ENCODE results near the gene ACKR1.

DNA sequence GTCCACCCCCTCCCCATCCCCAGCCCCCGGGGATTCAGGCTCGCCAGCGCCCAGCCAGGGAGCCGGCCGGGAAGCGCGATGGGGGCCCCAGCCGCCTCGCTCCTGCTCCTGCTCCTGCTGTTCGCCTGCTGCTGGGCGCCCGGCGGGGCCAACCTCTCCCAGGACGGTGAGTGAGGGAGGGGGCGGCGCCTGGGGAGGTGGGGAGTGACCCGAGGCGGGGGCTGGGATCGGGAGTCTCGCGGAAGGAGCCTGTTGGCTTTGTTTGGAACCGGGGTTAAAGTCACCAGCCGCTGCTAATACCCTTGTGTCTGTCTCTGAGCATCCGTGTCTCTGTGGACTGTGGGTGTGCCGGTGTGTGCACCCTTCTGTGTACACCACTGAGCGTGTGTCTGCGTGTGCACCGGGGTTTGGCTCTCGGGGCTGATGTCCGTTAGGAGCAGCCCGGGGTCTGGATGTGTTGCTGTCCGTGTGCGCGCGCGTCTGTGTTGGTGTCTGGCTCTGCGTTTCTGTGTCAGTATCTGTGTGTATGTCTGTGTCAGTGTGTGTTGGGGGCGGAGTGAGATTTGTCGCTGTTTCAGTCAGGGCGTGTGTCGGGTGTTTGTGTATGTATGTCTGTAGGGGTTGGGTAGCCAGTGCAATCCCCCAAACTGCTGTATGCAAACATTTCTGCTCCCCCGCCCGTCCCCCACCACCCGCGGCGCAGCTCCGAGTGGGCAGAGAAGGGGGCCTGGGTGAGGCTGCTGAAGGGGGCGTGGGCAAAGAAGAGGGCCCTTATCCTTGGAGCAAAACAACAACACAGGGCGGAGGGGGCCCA is 32.8 kb upstream of the ACKR1 start:
- TF ChIP-seq, protein P1, sequence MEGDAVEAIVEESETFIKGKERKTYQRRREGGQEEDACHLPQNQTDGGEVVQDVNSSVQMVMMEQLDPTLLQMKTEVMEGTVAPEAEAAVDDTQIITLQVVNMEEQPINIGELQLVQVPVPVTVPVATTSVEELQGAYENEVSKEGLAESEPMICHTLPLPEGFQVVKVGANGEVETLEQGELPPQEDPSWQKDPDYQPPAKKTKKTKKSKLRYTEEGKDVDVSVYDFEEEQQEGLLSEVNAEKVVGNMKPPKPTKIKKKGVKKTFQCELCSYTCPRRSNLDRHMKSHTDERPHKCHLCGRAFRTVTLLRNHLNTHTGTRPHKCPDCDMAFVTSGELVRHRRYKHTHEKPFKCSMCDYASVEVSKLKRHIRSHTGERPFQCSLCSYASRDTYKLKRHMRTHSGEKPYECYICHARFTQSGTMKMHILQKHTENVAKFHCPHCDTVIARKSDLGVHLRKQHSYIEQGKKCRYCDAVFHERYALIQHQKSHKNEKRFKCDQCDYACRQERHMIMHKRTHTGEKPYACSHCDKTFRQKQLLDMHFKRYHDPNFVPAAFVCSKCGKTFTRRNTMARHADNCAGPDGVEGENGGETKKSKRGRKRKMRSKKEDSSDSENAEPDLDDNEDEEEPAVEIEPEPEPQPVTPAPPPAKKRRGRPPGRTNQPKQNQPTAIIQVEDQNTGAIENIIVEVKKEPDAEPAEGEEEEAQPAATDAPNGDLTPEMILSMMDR (IDR thresholded peaks at IDR 0.05; ENCODE audit: low read depth, low read length) = no peak
- no peak for TF ChIP-seq EZH2phosphoT487 (IDR thresholded peaks at IDR 0.05; ENCODE audit: low read depth)
